Activated CD8-positive, alpha-beta memory T cell treated with anti-CD3 and anti-CD28 coated beads, Interleukin-2, amount 50 U/mL, for 48 hours (primary cell): ENCODE results near the gene ZNF764.
"Not testable (repeated sequence)": the region's sequence is repeated elsewhere in the genome, so short reads cannot be mapped to it uniquely, and the experiment has no call there.

Experiments used
- DNase-seq: peaks from one replicate; pipeline ENCODE4 v3.0.0-alpha.2; 2020

The ZNF764 gene

GRCh38 chr16:30543067-30543466, 15.1 kb downstream of the ZNF764 start:
- no peak for DNase-seq

GRCh38 chr16:30541502-30542329, 16.5 kb downstream of the ZNF764 start:
- no peak for DNase-seq

GRCh38 chr16:30540916-30541464, 17.2 kb downstream of the ZNF764 start:
- not testable (repeated sequence) for DNase-seq

GRCh38 chr16:30539986-30540526, 18.1 kb downstream of the ZNF764 start:
- not testable (repeated sequence) for DNase-seq

DNA sequence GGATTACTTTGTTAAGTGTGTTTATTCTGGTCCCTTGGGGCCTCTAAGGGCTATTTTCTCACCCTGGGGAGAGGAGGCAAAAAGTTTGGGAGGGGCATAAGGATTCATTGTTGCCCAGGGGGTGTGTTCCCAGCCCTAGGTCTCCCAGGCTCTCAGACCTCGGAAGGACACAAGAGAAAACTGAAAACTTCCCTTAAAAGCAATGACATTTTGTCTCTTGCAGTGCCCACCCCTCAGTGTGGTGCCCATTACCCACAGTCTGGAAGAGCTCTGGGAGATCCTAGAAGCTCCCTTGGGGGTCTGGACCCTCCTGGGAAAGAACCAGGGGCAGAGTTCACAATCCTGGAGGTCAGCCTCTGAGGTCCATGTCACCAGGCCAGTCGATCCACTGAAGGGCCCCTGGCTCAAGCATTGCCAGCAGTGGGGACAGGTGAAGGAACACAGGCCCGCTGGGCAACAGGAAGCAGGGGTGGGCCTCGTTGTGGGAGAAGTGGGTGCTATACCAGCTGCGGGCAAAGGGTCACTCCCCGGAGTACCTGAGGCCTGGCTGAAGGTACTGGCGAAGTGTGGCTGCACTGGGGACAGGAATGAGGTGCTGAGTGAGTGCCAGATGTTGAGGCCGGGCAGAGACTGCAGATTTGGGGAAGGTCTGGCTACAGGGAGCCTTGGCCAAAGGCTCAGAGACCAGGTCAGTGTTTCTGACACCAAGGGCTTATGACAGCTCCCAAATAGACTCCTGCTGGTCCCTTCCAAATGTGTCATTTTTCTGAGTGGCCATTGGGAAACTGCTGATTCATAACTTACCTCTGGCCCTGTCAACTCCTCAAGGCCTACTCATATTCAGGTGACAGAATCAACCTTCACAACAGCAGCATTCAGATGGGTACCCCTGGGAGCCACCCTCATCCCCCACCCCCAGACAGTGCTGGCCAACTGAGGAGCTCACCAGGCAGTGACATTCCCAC, 18.9 kb downstream of the ZNF764 start:
- no peak for DNase-seq

- peak; percentile 48 for DNase-seq
These were observed 21.7 kb downstream of the ZNF764 start for GRCh38 chr16:30536391-30537024.

DNA sequence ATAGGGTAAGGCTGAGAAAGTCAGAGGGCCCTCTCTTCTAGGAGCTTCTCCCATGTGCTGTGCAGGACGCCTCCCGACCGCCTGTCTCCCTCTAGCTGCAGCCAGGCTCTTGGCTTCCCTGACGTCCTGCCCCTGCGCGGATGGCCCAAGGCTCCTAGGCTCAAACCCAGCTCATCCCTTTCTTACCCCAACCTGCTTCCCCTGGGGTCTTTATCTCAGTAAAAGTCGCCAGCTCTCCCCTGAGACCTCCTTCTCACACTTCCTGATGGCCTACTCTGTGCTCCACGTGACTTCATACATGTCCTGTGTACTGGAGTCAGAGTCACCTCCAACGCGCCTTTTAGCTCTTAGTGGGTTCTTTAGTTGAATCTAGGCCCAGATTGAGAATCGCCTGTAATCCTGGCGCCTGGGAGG, 22.4 kb downstream of the ZNF764 start:
- DNase-seq = peak; percentile 83

GRCh38 chr16:30535106-30535776, 22.9 kb downstream of the ZNF764 start:
- peak; percentile 58 for DNase-seq

DNA sequence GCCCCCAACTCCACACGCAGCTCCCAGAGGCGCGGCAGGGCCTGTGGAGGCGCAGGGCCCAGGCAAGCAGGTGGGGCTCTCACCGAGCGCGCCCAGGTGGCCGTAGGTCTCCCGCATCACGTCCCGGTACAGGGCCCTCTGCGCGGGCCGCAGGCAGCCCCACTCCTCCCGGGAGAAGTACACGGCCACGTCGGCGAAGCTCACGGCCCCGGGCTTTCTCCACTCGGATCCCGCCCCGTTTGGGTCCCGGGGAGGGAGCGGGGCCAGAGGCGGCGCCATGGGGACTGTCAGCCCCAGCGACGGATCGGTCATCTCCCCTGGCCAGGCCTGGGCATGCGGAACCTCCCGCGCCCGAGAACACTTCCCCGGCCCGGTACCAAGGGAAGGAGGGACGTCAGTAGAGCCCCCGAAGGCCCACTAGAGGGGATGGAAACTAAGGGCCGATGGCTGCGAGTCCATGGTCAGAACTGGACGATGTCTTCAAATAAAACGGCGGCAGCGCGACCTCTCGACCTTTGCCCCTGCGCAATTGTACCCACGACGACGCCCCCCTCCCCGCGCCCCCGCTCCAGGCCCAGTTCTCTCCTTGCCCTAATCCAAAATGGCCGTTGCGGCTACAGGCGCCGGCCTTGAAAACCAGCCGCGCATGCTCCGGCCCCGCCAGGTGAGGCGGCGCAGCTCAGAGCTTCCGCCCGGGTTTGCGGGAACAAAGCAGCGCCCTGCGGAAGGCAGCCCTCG, 23.6 kb downstream of the ZNF764 start, which contains the start of gene ZNF747:
Gene ZNF747, minus strand, starts transcription at position 491 of the 738 bp plus-strand sequence. Its CDS starts 179 bp downstream, at position 312.
- DNase-seq = peak; percentile 95

- peak; percentile 70 for DNase-seq
These were observed 24.3 kb downstream of the ZNF764 start for GRCh38 chr16:30533748-30534367.

- peak; percentile 51 for DNase-seq
These were observed 25.0 kb downstream of the ZNF764 start for GRCh38 chr16:30533146-30533522.

DNA sequence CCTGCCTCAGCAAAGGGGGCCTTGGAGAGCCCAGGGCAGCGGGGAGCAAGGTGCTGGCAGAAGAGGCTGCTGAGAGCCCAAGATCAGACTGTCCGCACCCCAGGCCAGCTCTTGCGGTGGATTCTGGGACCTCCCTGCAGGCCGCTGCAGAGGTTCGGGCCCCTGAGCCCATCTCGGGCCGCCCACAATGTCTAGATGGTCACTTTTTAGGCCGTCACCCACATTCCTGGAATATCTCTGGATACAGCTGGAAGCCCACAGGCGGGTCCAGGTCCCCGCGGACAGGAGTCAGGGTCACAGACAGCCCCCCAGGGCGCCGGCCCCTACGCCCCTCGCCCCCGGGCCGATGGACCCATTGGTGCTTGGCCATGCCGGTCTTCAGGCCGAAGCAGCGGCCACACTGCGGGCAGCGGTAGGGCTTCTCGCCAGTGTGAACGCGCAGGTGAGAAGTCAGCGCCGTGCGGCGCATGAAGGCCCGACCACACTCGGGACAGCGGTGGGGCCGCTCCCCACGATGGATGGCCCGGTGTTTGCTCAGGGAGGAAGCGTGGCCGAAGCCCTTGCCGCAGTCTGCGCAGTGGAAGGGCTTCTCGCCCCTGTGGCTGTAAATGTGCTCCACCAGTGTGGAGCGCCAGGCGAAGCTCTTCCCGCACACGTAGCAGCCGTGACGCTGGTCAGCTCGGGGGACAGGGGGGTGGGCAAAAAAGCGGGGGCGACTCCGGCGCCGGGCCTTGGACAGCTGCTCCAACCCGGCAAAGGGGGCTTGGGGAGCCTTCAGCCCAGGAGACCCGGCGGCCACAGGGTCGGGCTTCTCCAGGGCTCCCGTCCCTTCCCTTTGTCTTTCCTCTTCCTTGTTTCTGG, 25.7 kb downstream of the ZNF764 start:
- peak; percentile 43 for DNase-seq

DNA sequence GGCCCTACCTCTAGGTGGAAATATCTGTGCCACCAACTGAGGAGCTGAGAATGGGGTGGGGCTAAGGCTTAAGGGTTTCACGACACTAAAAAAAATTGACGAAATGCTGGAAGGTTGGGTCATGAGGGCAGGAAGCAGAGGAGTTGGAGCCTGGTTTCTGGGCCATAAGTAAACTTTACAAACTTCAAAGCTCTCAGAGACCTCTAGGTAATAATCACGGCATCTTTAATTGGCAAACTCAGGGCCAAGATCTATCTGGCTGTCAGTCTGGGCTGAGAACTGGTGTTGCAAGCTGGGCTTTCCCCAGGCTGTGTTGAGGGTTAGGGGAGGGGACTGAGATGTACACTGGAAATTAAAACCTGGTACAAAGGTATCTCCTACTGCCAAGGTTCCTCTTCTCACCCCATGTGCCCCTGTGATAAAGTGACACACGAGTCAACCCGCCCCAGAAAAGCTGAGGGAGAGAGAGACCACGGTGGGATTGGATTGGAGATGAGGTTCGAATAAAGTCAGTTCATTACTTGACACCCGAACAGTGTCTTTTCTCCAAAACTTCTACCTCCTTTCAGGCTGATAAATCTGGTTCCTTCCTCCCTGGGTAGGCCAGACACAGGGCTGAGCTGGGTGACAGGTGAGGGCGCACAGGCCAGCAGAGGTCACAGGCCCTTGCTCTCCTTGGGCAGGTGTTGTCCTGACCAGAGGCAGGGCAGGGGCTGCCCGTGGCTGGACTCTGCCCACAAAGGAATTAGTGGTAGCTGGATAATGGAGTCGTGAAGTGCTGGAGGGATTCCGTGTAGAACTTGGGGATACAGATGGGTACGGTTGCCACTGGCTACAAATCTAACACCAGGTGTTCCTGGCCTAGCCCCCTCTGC, 27.8 kb downstream of the ZNF764 start:
- DNase-seq = no peak

DNA sequence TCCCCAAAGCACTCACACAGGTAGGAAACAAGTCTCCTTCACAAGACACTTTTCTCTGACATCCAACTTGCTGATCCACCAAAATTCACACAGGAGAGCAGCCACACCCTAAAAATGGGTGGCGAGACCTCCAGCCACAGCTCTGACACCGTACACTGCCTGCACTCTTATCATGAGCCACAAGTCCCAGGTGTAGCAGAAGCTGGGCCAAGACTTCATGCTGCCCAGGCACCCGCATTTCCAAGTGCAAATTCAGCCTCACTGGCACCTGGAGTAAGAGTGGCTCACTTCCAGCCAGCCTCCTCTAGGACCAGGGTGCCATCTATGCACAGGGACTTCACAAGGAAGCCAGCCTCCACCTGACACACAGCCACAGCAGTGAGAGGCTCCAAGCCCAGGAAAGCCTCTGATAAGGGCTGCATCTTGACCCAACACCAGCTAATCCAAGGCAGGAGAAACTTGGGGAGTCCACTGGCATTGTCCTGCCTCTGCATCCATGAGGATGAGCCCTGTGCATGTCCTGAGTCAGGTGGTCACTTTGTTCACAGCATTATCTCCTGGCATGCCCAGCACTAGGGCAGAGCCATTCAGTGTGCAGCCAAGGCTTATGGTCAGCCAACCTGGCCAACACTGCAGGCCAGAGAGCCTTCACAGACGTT, 29.2 kb downstream of the ZNF764 start:
- DNase-seq = no peak

DNA sequence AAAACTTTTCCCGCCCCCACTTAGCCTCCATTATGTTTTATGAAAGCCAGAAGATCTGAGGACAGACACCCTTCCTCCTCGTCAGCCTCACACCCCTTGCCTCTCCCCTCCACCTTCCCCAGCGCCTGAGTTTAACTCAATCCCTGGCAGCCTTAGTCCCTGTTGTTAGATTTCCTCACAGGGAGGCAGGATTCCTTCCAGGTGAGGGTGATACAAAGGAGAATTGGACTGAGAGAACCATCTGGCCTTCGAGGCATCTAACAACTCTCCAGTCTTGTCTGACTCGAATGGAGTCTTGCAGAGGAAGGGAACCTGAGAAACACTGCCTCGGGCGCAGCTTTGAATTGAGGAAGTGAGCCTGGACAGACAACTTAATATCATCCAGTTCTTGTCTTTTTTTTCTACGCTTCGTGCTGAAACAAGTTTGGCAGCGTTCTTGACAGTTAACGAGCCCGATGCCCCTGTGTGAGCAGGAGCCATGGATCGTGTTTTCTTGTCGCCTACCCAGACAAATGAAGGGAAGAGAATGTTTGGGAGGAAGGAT, 30.5 kb downstream of the ZNF764 start:
- no peak for DNase-seq

DNA sequence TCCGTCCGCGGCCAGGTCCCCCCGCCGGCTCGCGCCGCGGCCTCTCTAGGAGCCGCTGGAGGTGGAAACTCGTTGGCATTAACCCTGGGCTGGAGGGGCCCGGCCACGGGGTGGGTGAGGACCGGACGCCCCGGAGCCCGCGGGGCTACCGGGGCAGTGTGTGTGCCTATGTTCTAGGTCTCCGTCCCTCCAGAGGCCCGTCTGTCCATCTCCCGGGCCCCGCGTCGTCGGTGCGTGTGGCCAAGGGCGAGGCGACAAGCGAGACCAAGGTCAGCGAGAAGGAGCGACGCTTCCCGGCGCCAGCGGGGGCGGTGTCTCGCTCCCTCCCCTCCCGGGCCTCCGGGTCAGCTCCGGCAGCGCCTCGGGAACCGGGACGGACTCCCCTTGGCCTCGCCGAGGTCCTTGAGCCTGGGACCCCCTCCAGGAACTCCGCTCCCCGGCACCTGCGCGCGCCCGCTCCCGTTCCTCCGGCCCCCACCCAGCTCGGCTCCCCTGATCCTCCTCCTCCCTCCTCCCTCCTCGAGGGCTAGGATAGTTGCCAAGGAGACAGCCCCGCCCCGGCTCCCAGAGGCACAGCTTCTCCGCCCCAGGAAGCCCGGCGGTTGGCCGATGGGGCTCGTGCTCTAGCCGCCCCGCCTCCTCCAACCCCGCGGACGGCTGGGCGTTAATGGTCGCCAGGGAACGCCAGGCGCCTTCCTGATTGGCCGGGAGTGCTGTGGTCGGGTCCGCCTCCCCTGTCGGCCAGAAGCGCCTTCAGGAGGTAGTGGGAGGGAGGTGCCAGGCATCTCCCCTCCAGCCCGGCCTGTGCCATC, 31.1 kb downstream of the ZNF764 start:
- peak; percentile 96 for DNase-seq
